GM12878 (cell line): ENCODE measurements around the gene TMEM53. TPM values are rescaled to one million over a fixed set of nuclear protein-coding genes. Genes with fewer than 3 reads are reported as not detected.

Source experiments
- BCL3 ChIP-seq: IDR thresholded peaks from 2 replicates; pipeline ENCODE4 v1.6.1; 2011; ENCODE audit warnings: borderline replicate concordance, low read depth, mild to moderate bottlenecking, moderate library complexity, low read length; ENCODE audit not compliant: insufficient read depth, poor library complexity, severe bottlenecking
- BCLAF1 ChIP-seq: fragments of 450-650 bp; IDR thresholded peaks from 2 replicates; pipeline ENCODE4 v1.6.1; 2017; ENCODE audit warnings: antibody characterized with exemption, mild to moderate bottlenecking, moderate library complexity
- CHD2 ChIP-seq: IDR thresholded peaks from 2 replicates; pipeline ENCODE4 v1.6.1; 2011; ENCODE audit warnings: low read depth, low read length, improper control_type of control experiment, borderline replicate concordance
- CTCF ChIP-seq, 3 experiments: IDR thresholded peaks in 2 of 3; conservative IDR thresholded peaks in 1 of 3; 2 replicates each; pipeline ENCODE4 v1.5.1; 2011; ENCODE audit warnings: low read depth in 3 of 3, low read length in 3 of 3, mild to moderate bottlenecking in 3 of 3, control low read depth in 2 of 3, moderate library complexity in 2 of 3, inconsistent platforms in 1 of 3, mixed read lengths in 1 of 3; ENCODE audit not compliant: control insufficient read depth in 2 of 3, insufficient read depth in 1 of 3; ENCODE audit errors: extremely low read depth in 1 of 3
- DPF2 ChIP-seq: fragments of 450-650 bp; IDR thresholded peaks from 2 replicates; pipeline ENCODE4 v1.6.1; 2017; ENCODE audit warnings: mild to moderate bottlenecking
- HSF1 ChIP-seq: fragments of 150-350 bp; IDR thresholded peaks from 2 replicates; pipeline ENCODE4 v1.6.1; 2014; ENCODE audit warnings: mild to moderate bottlenecking, low read depth, low read length
- IKZF1 ChIP-seq: fragments of 450-650 bp; conservative IDR thresholded peaks from 2 replicates; pipeline ENCODE4 v1.6.1; 2017; ENCODE audit warnings: antibody characterized with exemption, mild to moderate bottlenecking
- JUND ChIP-seq: IDR thresholded peaks from 2 replicates; pipeline ENCODE4 v1.6.1; 2012; ENCODE audit warnings: low read depth, mild to moderate bottlenecking, low read length, improper control_type of control experiment, moderate library complexity
- NFYB ChIP-seq: IDR thresholded peaks from 2 replicates; pipeline ENCODE4 v1.6.1; 2011; ENCODE audit warnings: low read depth, mild to moderate bottlenecking, low read length, improper control_type of control experiment, moderate library complexity; ENCODE audit not compliant: insufficient read depth
- NKRF ChIP-seq: fragments of 450-650 bp; conservative IDR thresholded peaks from 2 replicates; pipeline ENCODE4 v1.6.1; 2017; ENCODE audit warnings: mild to moderate bottlenecking, moderate library complexity
- PAX5 ChIP-seq: IDR thresholded peaks from 2 replicates; pipeline ENCODE4 v1.6.1; 2011; ENCODE audit warnings: low read depth, low read length, borderline replicate concordance
- PKNOX1 ChIP-seq: fragments of 450-650 bp; IDR thresholded peaks from 2 replicates; pipeline ENCODE4 v1.6.1; 2016; ENCODE audit warnings: mild to moderate bottlenecking
- POU2F2 ChIP-seq: IDR thresholded peaks from 3 replicates; pipeline ENCODE4 v1.6.1; 2011; ENCODE audit warnings: low read depth, mild to moderate bottlenecking, low read length, borderline replicate concordance
- RCOR1 ChIP-seq: conservative IDR thresholded peaks from 2 replicates; pipeline ENCODE4 v1.6.1; 2012; ENCODE audit warnings: low read depth, low read length, improper control_type of control experiment
- SREBF1 ChIP-seq: IDR thresholded peaks from 2 replicates; pipeline ENCODE4 v1.6.1; 2012; ENCODE audit warnings: mild to moderate bottlenecking, low read length
- TCF3 ChIP-seq: IDR thresholded peaks from 2 replicates; pipeline ENCODE4 v1.6.1; 2012; ENCODE audit warnings: low read depth, mild to moderate bottlenecking, low read length, borderline replicate concordance; ENCODE audit not compliant: insufficient read depth
- TCF7 ChIP-seq: IDR thresholded peaks from 2 replicates; pipeline ENCODE4 v1.6.1; 2014; ENCODE audit warnings: antibody characterized with exemption, borderline replicate concordance
- WRNIP1 ChIP-seq: IDR thresholded peaks from 2 replicates; pipeline ENCODE4 v1.6.1; 2011; ENCODE audit warnings: low read depth, low read length, improper control_type of control experiment, borderline replicate concordance
- polyA plus RNA-seq, 11 experiments: library from polyadenylated mRNA; depleted of rRNA in 4 of 11; unstranded in 6 of 11; stranded (reverse) in 5 of 11; fragments of >200 nt; fragmentation: Nextera tagmentation in 4 of 11; fragmentation: Illumina TruSeq in 1 of 11; extraction: Ambion mirVana in 4 of 11; extraction: Trizol in 1 of 11; gene quantifications; 1 replicate in 1 of 11; 2 replicates in 10 of 11; pipeline versions ENCODE4 v1.2.1 to v1.2.3, GENCODE V29; 2011 to 2016; ENCODE audit warnings: inconsistent platforms in 2 of 11, missing spikeins in 2 of 11, low read depth in 1 of 11
- total RNA-seq, 4 experiments: library from RNA; depleted of rRNA in 3 of 4; stranded (reverse); fragments of >200 nt in 3 of 4; fragmentation: Illumina TruSeq in 1 of 4; extraction: Trizol in 1 of 4; gene quantifications; 2 replicates each; pipeline versions ENCODE4 v1.2.1 to v1.2.3, GENCODE V29; 2013 to 2021

The TMEM53 gene
- total and polyA plus RNA-seq, 10 of the 15 experiments (the other 5 are each of a cell fraction or from before 2014, with no cell fraction given) = 3.1 to 23.9 (median 11.1) TPM

- TF ChIP-seq CTCF (IDR thresholded peaks at IDR 0.05 in 2 of 3, conservative IDR thresholded peaks at IDR 0.05 in 1 of 3; ENCODE audit: control insufficient read depth in 2 of 3, extremely low read depth in 1 of 3, insufficient read depth in 1 of 3, low read depth in 3 of 3, low read length in 3 of 3) = no peak
- no peak for TF ChIP-seq POU2F2
- no peak for TF ChIP-seq PKNOX1
- TF ChIP-seq NFYB = peak; percentile 65; the same call in 1 of the 2 replicates
- peak; percentile 84 for TF ChIP-seq IKZF1
- no peak for TF ChIP-seq TCF7
- TF ChIP-seq TCF3 = no peak
- no peak for TF ChIP-seq CHD2
- TF ChIP-seq JUND = no peak
- no peak for TF ChIP-seq BCL3
- TF ChIP-seq SREBF1 = no peak
- no peak for TF ChIP-seq NKRF
- TF ChIP-seq DPF2 = 0 out of 2 replicates have a peak, but pooled peaks have one; percentile 35
- no peak for TF ChIP-seq BCLAF1
- TF ChIP-seq HSF1 = no peak
- TF ChIP-seq PAX5 = no peak
- no peak for TF ChIP-seq WRNIP1
- no peak for TF ChIP-seq RCOR1
Observed at GRCh38 chr1:44672254-44672955, 1.9 kb downstream of the TMEM53 start (continued).
